Placental epithelial cell (primary cell): Measurements from ENCODE around the gene KLHDC4. TPM values are rescaled to one million over a fixed set of nuclear protein-coding genes. Genes with fewer than 3 reads are reported as not detected.

Experiments used
- total RNA-seq: library from RNA; depleted of rRNA; stranded (reverse); fragments of >200 nt; gene quantifications from 2 replicates; pipeline ENCODE4 v1.2.3, GENCODE V29; 2012

Gene KLHDC4
- 9.2 and 29.8 TPM in 2 replicates for total RNA-seq

DNA sequence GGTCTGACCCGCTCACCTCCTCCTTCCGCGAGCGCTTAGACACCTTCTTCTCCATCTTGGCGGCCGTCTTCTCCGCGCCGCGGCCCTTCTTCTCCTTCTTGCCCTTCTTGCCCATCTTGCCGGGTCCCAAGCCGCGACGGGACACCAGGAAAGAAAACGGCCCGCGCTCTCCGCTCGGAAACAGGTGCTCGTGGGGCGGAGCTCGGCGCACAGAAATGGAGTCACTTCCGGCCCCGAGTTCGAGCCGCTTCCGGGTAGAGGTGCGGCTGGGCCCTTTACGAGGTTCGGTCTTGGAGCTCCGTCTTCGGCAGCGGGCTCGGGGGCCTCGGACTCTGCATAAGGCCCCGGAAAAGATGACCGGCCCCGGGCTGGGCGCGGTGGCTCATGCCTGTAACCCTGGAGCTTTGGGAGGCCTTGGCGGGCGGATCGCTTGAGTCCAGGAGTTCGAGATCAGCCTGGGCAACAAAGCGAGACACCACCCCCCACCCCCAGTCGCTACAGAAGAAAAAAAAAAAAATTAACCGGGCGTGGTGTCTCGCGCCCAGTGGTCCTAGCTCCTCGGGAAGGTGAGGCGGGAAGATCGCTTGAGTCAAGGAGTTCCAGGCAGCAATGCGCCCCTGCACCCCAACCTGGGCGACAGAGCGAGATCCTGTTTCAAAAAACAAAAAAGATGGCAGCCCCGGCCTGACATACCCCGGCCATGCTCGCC is at the start of gene KLHDC4:
TSS of gene KLHDC4 (minus strand) at position 211 of the 709 bp plus-strand sequence. CDS start at position 115, 96 bp downstream.

Other genes with a start within 250 kb of the KLHDC4 start
- not detected in 2 replicates for gene JPH3, start 163.5 kb downstream of the KLHDC4 start, total RNA-seq
- 32.6 and 181 TPM in 2 replicates for gene SLC7A5, start 103.5 kb upstream of the KLHDC4 start, total RNA-seq
- not detected in 2 replicates for gene CA5A, start 170.5 kb upstream of the KLHDC4 start, total RNA-seq
- 28.8 and 44.8 TPM in 2 replicates for gene BANP, start 185.4 kb upstream of the KLHDC4 start, total RNA-seq